ENCODE results near the gene PGP. TPM values are rescaled to one million over a fixed set of nuclear protein-coding genes. Genes with fewer than 3 reads are reported as not detected.

The PGP gene
- total RNA-seq, 1 experiment from 2014 or later = 32.6 TPM

GRCh38 chr16:2246301-2246885, 31.8 kb upstream of the PGP start:
- Histone ChIP-seq H3K36me3 (ENCODE audit: control insufficient read depth in 1 of 2, insufficient read depth in 2 of 2, low read length in 2 of 2) (peaks cover 21 to 48% of the 10 kb centered on the region in 2 experiments; a peak in 3 of 4 replicates), H3K79me2 (ENCODE audit: insufficient read depth, low read length) (peaks cover 80% of the 10 kb centered on the region), H3K4me1 (ENCODE audit: control insufficient read depth in 1 of 2, insufficient read depth in 2 of 2, low read length in 2 of 2) (peaks cover 5 to 18% of the 10 kb centered on the region in 2 experiments), H3K27ac (ENCODE audit: low read depth, low read length) (peak overlapping the region; percentile 22; the same call in 1 of the 2 replicates), H3K4me3 (replicated peaks in 1 of 2; ENCODE audit: low read depth in 1 of 2, low read length in 2 of 2) (no peak overlapping the region), H3K9me2 (ENCODE audit: insufficient read depth) (no peaks in the 10 kb centered on the region), H3K9me3 (ENCODE audit: control insufficient read depth in 1 of 2, insufficient read depth in 1 of 2, low read depth in 1 of 2, low read length in 2 of 2) (no peaks in the 10 kb centered on the region), H2AFZ (ENCODE audit: low read depth, low read length, poor library complexity, severe bottlenecking) (no peak overlapping the region), H3K4me2 (ENCODE audit: low read length) (no peak overlapping the region), H3K27me3 (ENCODE audit: insufficient read depth, low read length) (no peaks in the 10 kb centered on the region), H3K9ac (ENCODE audit: low read length) (no peak overlapping the region), H4K20me1 (ENCODE audit: insufficient read depth) (no peaks in the 10 kb centered on the region)
- BruUV-seq (replicated peaks) = no TSS peak
- ChIA-PET CTCF (no interaction called here), POLR2A (no interaction called here), RAD21 (ENCODE audit: low non-redundant PET in 1 of 2, low total read pairs in 2 of 2, uncharacterized antibody in 2 of 2, unreplicated experiment in 2 of 2) (no interaction called here)
- no peak for DNase-seq (ENCODE audit: low read depth, low spot score)
- 0 out of 2 replicates have a peak, but pooled peaks have one; percentile 9 for TF ChIP-seq POLR2AphosphoS5 (IDR thresholded peaks at IDR 0.05; ENCODE audit: low read depth, low read length)
- no peak for TF ChIP-seq ZNF274 (IDR thresholded peaks at IDR 0.05; ENCODE audit: low read depth, low read length)
- ATAC-seq = no peak
- intact Hi-C loops (cut with micrococcal nuclease) = no loop called here

- ATAC-seq (no peak), DNase-seq (ENCODE audit: low read depth, low spot score) (no peak)
- RAD21 ChIA-PET (ENCODE audit: low non-redundant PET in 1 of 2, low total read pairs in 2 of 2, uncharacterized antibody in 2 of 2, unreplicated experiment in 2 of 2) = no interaction called here
- BruUV-seq (replicated peaks) = no TSS peak
- Histone ChIP-seq H3K79me2 (ENCODE audit: insufficient read depth, low read length) (peaks cover 70% of the 10 kb centered on the region), H3K4me3 (replicated peaks in 1 of 2; ENCODE audit: low read depth in 1 of 2, low read length in 2 of 2) (no peak overlapping the region), H3K27ac (ENCODE audit: low read depth, low read length) (peak overlapping the region; percentile 25; the same call in 1 of the 2 replicates), H2AFZ (ENCODE audit: low read depth, low read length, poor library complexity, severe bottlenecking) (no peak overlapping the region), H3K36me3 (ENCODE audit: control insufficient read depth in 1 of 2, insufficient read depth in 2 of 2, low read length in 2 of 2) (peaks cover 21 to 48% of the 10 kb centered on the region in 2 experiments; a peak in 3 of 4 replicates), H3K27me3 (ENCODE audit: insufficient read depth, low read length) (no peaks in the 10 kb centered on the region), H3K9me2 (ENCODE audit: insufficient read depth) (no peaks in the 10 kb centered on the region), H3K4me2 (ENCODE audit: low read length) (no peak overlapping the region), H3K4me1 (ENCODE audit: control insufficient read depth in 1 of 2, insufficient read depth in 2 of 2, low read length in 2 of 2) (peaks cover 5 to 15% of the 10 kb centered on the region in 2 experiments), H3K9ac (ENCODE audit: low read length) (no peak overlapping the region), H3K9me3 (ENCODE audit: control insufficient read depth in 1 of 2, insufficient read depth in 1 of 2, low read depth in 1 of 2, low read length in 2 of 2) (no peaks in the 10 kb centered on the region), H4K20me1 (ENCODE audit: insufficient read depth) (no peaks in the 10 kb centered on the region)
- TF ChIP-seq RAD21 (IDR thresholded peaks at IDR 0.05; ENCODE audit: low read depth) (no peak), POLR2AphosphoS5 (IDR thresholded peaks at IDR 0.05; ENCODE audit: low read depth, low read length) (0 out of 2 replicates have a peak, but pooled peaks have one; percentile 1)
- CTCF ChIA-PET = no interaction called here
- POLR2A ChIA-PET = no interaction called here
- intact Hi-C loops (cut with micrococcal nuclease) = no loop called here
Measured at GRCh38 chr16:2244926-2245795, 30.5 kb upstream of the PGP start.
